Fibroblast of lung (primary cell): Measurements from ENCODE around the gene KRT71.

Experiments used
- CTCF ChIP-seq, 2 donors: IDR thresholded peaks in 1 of 2; conservative IDR thresholded peaks in 1 of 2; 1 replicate in 1 of 2; 2 replicates in 1 of 2; pipeline ENCODE4 v1.5.1; 2011 to 2012; ENCODE audit warnings: low read length in 2 of 2, control low read depth in 1 of 2, inconsistent platforms in 1 of 2, low read depth in 1 of 2, mild to moderate bottlenecking in 1 of 2
- EZH2 ChIP-seq: IDR thresholded peaks from 2 replicates; pipeline ENCODE4 v1.5.1; 2012; ENCODE audit warnings: low read length, control low read depth, mild to moderate bottlenecking; ENCODE audit errors: missing control alignments

DNA sequence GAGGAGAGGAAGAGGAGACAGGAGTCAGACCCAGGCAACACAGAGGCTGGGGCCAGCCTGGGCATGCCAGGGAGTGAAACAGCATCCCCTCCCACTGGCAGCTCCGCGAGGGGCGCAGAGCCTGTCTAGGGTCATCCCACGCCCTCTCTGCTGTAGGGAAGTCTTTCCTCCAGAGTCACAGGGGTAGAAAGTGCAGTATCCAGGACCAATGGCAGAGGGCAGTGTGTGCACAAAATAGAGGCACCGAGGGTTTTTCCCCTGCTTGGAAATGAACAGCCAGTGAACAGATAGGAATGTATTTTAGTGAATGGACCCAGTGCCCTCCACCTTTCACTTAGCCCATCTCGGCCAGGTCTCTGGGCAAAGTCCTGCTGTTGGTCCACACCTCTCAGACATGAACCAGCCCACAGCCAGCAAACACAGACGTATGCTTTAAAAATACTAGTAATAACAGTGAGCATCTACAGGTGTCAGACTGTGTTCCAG, 30.1 kb upstream of the KRT71 start:
- TF ChIP-seq CTCF (conservative IDR thresholded peaks at IDR 0.05 in 1 of 2, IDR thresholded peaks at IDR 0.05 in 1 of 2; ENCODE audit: low read depth in 1 of 2, low read length in 2 of 2) (peak; percentile 77 to 82), EZH2 (no peak)
